NCI-H2029 treated with DMSO at 0.1 percent for 48 hours (cell line): ENCODE data around the gene EGFLAM.
A peak's percentile ranks its signal among the peaks of the same experiment; 100 is the strongest.

Experiments
- DNase-seq: peaks from one replicate; lab custom pipeline; 2025; lab: John Stamatoyannopoulos, UW

EGFLAM gene

DNA sequence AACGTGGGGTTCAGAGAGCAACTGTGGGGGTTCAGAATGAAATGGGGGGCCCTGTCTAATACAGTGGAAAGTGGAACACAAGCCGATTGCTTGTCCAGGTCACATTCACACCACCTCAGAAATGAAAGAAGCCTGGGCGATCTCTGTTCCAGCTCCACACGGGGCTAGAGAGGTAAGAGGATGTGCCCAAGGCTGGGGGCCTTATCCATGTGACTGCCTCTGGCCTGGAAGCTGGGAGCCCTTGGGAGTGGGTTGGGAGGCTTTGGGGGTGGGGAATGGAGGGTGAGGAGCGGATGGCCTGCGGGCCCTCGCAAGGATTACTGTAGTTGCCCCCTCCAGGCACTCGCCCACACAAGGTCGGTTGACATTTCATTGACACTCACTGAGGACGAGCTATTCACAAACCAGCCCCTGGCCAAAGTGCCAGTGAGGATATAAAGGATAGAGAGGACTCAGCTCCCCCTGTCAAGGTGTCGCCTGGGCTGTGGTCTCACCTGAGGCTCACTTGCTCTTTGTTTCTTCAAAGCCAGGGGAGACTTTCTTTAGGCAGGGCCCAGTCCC, 211.4 kb downstream of the EGFLAM start:
- no peak for DNase-seq

DNA sequence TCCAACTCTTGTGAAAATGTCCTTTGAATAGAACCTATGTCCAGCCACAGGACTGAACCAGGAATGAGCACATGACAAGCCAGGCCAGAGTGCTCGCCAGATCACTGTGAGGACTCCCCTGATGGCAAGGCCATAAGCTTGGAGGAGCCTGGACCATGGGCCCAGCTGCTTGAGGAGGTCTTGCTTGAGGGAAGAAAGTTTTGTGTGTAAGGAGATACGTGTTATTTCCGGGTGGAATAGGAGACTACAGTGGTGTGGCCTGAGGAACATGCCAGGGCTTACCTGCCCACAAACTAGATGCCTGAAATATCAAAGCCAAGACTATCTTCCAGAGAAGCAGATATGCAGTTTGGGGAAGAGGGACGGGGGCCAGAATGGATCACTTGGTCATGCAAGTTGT, 213.3 kb downstream of the EGFLAM start:
- DNase-seq = no peak

DNA sequence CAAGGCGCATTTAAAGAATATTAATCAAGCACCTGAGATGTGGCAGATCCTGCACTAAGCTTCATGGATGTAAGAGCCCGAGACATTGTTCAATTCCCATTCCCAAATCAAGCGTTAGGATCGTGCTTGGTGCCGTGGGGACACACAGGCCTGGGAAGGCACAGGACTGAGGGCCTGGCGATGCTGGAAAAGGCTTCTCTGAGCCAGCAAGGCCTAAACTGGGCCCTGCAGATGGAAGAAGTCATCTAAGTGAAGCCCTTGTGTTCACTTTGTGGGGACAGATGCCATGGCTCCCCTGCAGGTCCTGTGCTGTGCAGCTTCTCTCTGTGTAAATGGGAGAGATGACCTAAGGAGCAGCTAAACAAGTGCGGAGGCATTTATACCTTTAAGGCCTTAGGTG, 214.2 kb downstream of the EGFLAM start:
- DNase-seq = no peak

DNA sequence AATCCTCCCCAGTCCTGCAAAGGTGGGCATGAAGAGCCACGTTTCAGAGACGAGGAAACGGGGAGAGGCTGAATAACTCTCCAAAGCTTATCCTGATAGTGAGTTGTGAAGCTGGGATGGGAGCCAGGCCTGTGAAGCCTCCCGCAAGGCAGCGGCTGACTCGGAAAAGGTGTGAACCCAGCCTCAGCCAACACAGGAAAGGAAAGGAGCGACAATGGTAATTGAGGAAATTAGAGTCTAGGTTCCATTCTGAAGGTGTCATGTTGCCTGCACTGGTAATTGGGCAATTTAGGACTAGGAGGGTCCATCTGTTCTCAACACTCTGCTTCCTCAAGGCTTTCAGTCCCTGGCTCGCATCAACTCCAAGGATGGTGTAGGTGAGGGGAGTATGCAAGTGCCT, 214.6 kb downstream of the EGFLAM start:
- DNase-seq = peak; percentile 23

- no peak for DNase-seq
Measured at GRCh38 chr5:38478166-38478565, 219.8 kb downstream of the EGFLAM start.

DNA sequence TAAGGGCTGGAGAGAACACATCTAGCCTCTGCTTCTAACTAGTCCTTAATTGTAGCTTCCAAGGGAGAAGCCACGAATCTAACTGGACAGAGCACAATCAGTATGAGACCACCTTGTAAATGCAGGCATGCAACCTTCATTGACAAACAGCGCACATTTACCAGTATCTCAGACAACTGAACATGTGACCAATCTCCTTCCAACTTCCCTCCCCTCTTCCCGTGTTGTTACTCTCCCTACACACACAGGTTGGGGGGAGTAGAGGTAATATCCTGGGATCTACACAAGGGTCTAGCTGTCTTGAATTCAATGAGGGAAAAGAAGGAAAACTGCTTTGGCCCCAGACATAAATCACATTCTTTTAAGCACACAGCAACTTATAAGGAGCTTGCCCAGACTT, 220.5 kb downstream of the EGFLAM start:
- no peak for DNase-seq

DNA sequence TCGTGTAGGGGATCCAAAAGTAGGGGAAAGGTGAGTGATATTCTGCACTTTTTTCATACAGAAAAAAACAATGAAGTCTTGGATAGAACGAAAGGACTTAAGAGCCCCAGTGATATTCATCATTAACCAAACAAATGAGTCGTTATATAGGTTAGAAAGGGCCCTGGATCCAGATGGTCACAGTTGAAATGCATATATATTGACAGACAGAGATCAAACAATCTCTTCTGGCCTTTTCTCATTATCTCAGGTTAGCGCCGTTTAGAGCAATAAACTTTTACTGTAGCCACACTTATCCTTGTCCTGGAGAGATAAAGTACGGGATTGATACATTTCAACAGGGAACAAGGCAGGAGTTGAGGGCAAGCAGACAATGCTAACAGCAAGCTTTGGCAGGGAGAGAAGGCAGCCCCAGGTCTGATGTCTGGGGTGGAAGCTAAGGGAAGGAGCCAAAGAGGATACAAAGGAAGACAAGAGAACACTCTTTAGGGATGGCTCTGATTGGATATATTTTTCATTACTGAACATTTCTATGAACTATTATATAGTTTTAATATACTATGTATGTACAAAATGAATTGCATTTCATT, 221.1 kb downstream of the EGFLAM start:
- no peak for DNase-seq

- DNase-seq = no peak
Measured at GRCh38 chr5:38483805-38484398, 225.5 kb downstream of the EGFLAM start.

DNA sequence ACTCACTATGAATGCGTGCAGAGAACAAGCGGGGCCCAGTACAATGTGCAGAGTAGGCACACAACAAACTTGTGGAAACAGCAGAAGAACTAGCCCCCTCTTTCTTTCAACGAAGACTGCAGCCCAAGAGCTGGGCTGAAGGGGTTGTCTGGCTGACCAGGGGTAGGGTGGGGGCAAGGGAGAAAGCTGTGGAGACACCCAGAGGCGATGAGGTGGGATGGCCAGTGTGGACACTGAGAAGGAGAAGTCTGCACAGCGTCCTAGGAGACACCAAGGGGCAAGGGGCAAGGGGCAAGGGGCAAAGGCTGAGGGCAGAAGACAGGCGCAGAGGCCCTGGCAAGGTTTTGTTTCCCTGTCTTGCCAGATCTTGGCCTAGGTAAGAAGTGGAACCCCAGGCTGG, 235.8 kb downstream of the EGFLAM start:
- no peak for DNase-seq

DNA sequence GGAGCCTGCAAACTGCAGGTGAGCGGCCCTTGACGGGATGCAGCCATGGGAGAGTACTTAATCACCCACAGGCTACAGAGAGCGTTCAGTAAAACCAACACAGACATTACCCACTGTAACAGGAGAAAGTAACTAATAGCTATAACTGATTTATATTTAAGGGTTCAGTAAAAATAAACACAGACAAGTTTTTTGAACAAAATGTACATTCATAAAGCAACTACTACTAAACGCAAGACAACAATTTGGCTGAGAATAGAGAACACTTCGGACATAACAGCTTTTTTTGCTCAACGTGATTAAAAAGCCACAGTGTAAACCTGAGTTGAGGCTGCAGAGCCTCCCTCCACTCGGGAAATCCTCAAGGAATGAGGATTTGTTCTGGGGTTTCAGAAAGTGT, 236.4 kb downstream of the EGFLAM start:
- no peak for DNase-seq

- DNase-seq = no peak
Measured at GRCh38 chr5:38497946-38498345, 239.6 kb downstream of the EGFLAM start.

- no peak for DNase-seq
Measured at GRCh38 chr5:38500573-38501260, 242.4 kb downstream of the EGFLAM start.

- DNase-seq = no peak
Measured at GRCh38 chr5:38506302-38506701, 247.9 kb downstream of the EGFLAM start.

GRCh38 chr5:38509185-38509584, 250.8 kb downstream of the EGFLAM start:
- no peak for DNase-seq
